Ovary (tissue), 3 donors: ENCODE results near the gene DHRS7B.

Source experiments
- CTCF ChIP-seq, 3 donors: fragments of 450-650 bp in 2 of 3; fragments of 200-600 bp in 1 of 3; IDR thresholded peaks; one replicate each; pipeline versions ENCODE4 v1.5.1 to v1.8.0; 2016 to 2022; ENCODE audit warnings: antibody characterized with exemption in 3 of 3, mild to moderate bottlenecking in 1 of 3
- EP300 ChIP-seq: sonication (generic); formaldehyde crosslinking; IDR thresholded peaks from one replicate; pipeline ENCODE4 v1.6.1; 2017; ENCODE audit warnings: antibody characterized with exemption
- POLR2A ChIP-seq: fragments of 450-650 bp; IDR thresholded peaks from one replicate; pipeline ENCODE4 v1.6.1; 2017; ENCODE audit warnings: antibody characterized with exemption, mild to moderate bottlenecking, moderate library complexity
- donor health status: DM: no; HTN: no; CAD: no.

GRCh38 chr17:21217346-21217745 is 90.6 kb downstream of the DHRS7B start:
- TF ChIP-seq CTCF (IDR thresholded peaks at IDR 0.05) (no peak), POLR2A (no peak), EP300 (no peak)
